Measurements from ENCODE around the gene POMT1. TPM values are rescaled to one million over a fixed set of nuclear protein-coding genes. Genes with fewer than 3 reads are reported as not detected.

POMT1 gene
- total RNA-seq, 1 donor from 2014 or later = 34.8 TPM

- peaks cover 43% of the 10 kb centered on the region for H3K36me3 Mint-ChIP-seq (ENCODE audit: low read depth, unreplicated experiment)
- H3K4me1 ChIP-seq (ENCODE audit: insufficient read depth, low read length) = no peaks in the 10 kb centered on the region
- TF ChIP-seq, protein P1, sequence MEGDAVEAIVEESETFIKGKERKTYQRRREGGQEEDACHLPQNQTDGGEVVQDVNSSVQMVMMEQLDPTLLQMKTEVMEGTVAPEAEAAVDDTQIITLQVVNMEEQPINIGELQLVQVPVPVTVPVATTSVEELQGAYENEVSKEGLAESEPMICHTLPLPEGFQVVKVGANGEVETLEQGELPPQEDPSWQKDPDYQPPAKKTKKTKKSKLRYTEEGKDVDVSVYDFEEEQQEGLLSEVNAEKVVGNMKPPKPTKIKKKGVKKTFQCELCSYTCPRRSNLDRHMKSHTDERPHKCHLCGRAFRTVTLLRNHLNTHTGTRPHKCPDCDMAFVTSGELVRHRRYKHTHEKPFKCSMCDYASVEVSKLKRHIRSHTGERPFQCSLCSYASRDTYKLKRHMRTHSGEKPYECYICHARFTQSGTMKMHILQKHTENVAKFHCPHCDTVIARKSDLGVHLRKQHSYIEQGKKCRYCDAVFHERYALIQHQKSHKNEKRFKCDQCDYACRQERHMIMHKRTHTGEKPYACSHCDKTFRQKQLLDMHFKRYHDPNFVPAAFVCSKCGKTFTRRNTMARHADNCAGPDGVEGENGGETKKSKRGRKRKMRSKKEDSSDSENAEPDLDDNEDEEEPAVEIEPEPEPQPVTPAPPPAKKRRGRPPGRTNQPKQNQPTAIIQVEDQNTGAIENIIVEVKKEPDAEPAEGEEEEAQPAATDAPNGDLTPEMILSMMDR (IDR thresholded peaks at IDR 0.05; ENCODE audit: insufficient read depth, low read depth, low read length) = no peak
- no peak for TF ChIP-seq EZH2 (IDR thresholded peaks at IDR 0.05; ENCODE audit: insufficient read depth, low read length)
- no peak overlapping the region for H3K9ac ChIP-seq (ENCODE audit: low read length)
- H3K27ac Mint-ChIP-seq (ENCODE audit: unreplicated experiment) = no peak overlapping the region
- peaks cover 22% of the 10 kb centered on the region for H3K79me2 ChIP-seq (ENCODE audit: insufficient read depth, low read length)
- no peak overlapping the region for H2AFZ ChIP-seq (ENCODE audit: low read depth, low read length)
- H4K20me1 ChIP-seq (ENCODE audit: insufficient read depth, low read length) = peaks cover 98% of the 10 kb centered on the region
- no peaks in the 10 kb centered on the region for H3K9me3 Mint-ChIP-seq (ENCODE audit: unreplicated experiment)
- no peaks in the 10 kb centered on the region for H3K9me3 ChIP-seq (ENCODE audit: insufficient read depth, low read depth, low read length)
- DNase-seq (ENCODE audit: low read depth) = no peak
- no peak overlapping the region for H3K4me3 Mint-ChIP-seq (ENCODE audit: unreplicated experiment)
- no peak overlapping the region for H3K27ac ChIP-seq (ENCODE audit: low read depth, low read length)
- no peaks in the 10 kb centered on the region for H3K27me3 Mint-ChIP-seq (ENCODE audit: low read depth, unreplicated experiment)
- H3K4me1 Mint-ChIP-seq (ENCODE audit: low read depth, unreplicated experiment) = peaks cover 3% of the 10 kb centered on the region
- H3K4me3 ChIP-seq (ENCODE audit: insufficient read depth, low read depth, low read length) = no peak overlapping the region
- H3K36me3 ChIP-seq (ENCODE audit: insufficient read depth, low read length) = peaks cover 58% of the 10 kb centered on the region
- FAIRE-seq = no peak
- no peaks in the 10 kb centered on the region for H3K27me3 ChIP-seq (ENCODE audit: insufficient read depth, low read length)
- H3K4me2 ChIP-seq (ENCODE audit: low read length) = no peak overlapping the region
These were observed 11.6 kb upstream of the POMT1 start for GRCh38 chr9:131491001-131491710.

DNA sequence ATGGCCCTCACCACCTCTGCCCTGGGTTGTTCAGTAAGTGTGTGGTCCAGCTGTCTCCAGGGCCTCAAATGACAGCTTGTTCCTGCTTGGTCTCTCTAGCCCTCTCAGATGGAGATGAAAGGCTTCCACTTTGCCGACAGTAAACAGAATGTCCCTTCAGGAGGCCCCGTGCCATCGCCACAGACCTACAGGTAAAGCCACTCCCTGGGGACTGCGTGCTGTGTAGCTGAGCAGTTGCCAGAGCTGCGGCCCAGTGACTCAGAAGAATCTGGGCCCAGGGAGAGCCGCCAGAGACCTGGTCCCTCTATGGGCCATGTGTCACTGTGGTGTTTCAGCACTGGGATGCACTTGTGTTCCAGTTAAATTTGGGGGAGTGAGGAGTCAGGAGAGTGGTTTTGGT lies 10.6 kb upstream of the POMT1 start:
- no peak overlapping the region for H3K27ac ChIP-seq (ENCODE audit: low read depth, low read length)
- H3K4me2 ChIP-seq (ENCODE audit: low read length) = no peak overlapping the region
- peaks cover 17% of the 10 kb centered on the region for H3K79me2 ChIP-seq (ENCODE audit: insufficient read depth, low read length)
- no peak for TF ChIP-seq EZH2 (IDR thresholded peaks at IDR 0.05; ENCODE audit: insufficient read depth, low read length)
- TF ChIP-seq, protein P1 (IDR thresholded peaks at IDR 0.05; ENCODE audit: insufficient read depth, low read depth, low read length) = no peak
- Mint-ChIP-seq H3K4me3 (ENCODE audit: unreplicated experiment) (no peak overlapping the region), H3K9me3 (ENCODE audit: unreplicated experiment) (no peaks in the 10 kb centered on the region), H3K27ac (ENCODE audit: unreplicated experiment) (peak overlapping the region; percentile 81), H3K27me3 (ENCODE audit: low read depth, unreplicated experiment) (no peaks in the 10 kb centered on the region), H3K36me3 (ENCODE audit: low read depth, unreplicated experiment) (peaks cover 45% of the 10 kb centered on the region), H3K4me1 (ENCODE audit: low read depth, unreplicated experiment) (no peaks in the 10 kb centered on the region)
- H3K36me3 ChIP-seq (ENCODE audit: insufficient read depth, low read length) = peaks cover 56% of the 10 kb centered on the region
- H3K4me1 ChIP-seq (ENCODE audit: insufficient read depth, low read length) = no peaks in the 10 kb centered on the region
- H3K27me3 ChIP-seq (ENCODE audit: insufficient read depth, low read length) = no peaks in the 10 kb centered on the region
- no peak overlapping the region for H3K9ac ChIP-seq (ENCODE audit: low read length)
- H2AFZ ChIP-seq (ENCODE audit: low read depth, low read length) = no peak overlapping the region
- H4K20me1 ChIP-seq (ENCODE audit: insufficient read depth, low read length) = peaks cover 98% of the 10 kb centered on the region
- no peak for DNase-seq (ENCODE audit: low read depth)
- no peaks in the 10 kb centered on the region for H3K9me3 ChIP-seq (ENCODE audit: insufficient read depth, low read depth, low read length)
- no peak for FAIRE-seq
- H3K4me3 ChIP-seq (ENCODE audit: insufficient read depth, low read depth, low read length) = no peak overlapping the region

DNA sequence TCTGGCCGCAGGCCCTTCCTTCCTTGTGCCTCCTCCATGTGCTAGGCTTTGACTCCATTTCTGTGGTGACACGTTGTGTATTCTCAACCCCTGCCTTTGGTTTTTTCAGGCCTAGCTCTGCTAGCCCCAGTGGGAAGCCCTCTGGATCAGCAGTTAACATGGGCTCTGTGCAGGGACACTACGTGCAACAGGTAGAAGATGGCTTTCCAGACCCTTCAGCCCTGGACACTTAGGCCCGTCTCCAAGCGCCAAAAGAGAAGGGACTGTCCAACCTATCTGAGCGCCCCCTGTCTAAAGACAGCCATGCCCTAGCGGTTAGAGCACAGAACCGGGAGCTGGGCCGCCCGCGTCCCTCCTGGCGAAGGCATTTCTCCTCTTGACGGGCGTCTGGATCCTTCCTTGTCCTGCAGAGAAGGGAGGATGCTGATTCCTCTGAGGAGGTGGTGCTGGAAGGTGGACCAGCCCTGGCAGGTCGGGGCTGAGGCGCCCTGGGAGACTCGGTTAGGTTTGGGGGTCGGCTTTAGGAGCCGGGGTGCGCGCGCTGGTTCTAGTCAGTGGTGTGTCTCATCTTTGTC lies 8.3 kb upstream of the POMT1 start:
- TF ChIP-seq, protein P1 (IDR thresholded peaks at IDR 0.05; ENCODE audit: insufficient read depth, low read depth, low read length) = no peak
- no peak for TF ChIP-seq EZH2 (IDR thresholded peaks at IDR 0.05; ENCODE audit: insufficient read depth, low read length)
- no peaks in the 10 kb centered on the region for H3K27me3 ChIP-seq (ENCODE audit: insufficient read depth, low read length)
- FAIRE-seq (no peak), DNase-seq (ENCODE audit: low read depth) (no peak)
- Mint-ChIP-seq H3K27me3 (ENCODE audit: low read depth, unreplicated experiment) (no peaks in the 10 kb centered on the region), H3K36me3 (ENCODE audit: low read depth, unreplicated experiment) (peaks cover 42% of the 10 kb centered on the region), H3K4me3 (ENCODE audit: unreplicated experiment) (no peak overlapping the region), H3K9me3 (ENCODE audit: unreplicated experiment) (no peaks in the 10 kb centered on the region), H3K4me1 (ENCODE audit: low read depth, unreplicated experiment) (no peaks in the 10 kb centered on the region), H3K27ac (ENCODE audit: unreplicated experiment) (peak overlapping the region; percentile 50)
- no peaks in the 10 kb centered on the region for H3K9me3 ChIP-seq (ENCODE audit: insufficient read depth, low read depth, low read length)
- H3K4me2 ChIP-seq (ENCODE audit: low read length) = no peak overlapping the region
- H3K79me2 ChIP-seq (ENCODE audit: insufficient read depth, low read length) = peaks cover 14% of the 10 kb centered on the region
- H3K27ac ChIP-seq (ENCODE audit: low read depth, low read length) = no peak overlapping the region
- H3K4me3 ChIP-seq (ENCODE audit: insufficient read depth, low read depth, low read length) = no peak overlapping the region
- H4K20me1 ChIP-seq (ENCODE audit: insufficient read depth, low read length) = peaks cover 98% of the 10 kb centered on the region
- H2AFZ ChIP-seq (ENCODE audit: low read depth, low read length) = no peak overlapping the region
- H3K4me1 ChIP-seq (ENCODE audit: insufficient read depth, low read length) = no peaks in the 10 kb centered on the region
- no peak overlapping the region for H3K9ac ChIP-seq (ENCODE audit: low read length)
- H3K36me3 ChIP-seq (ENCODE audit: insufficient read depth, low read length) = peaks cover 63% of the 10 kb centered on the region
